8988T (cell line): ENCODE measurements around the gene ASPHD1.
"Not testable (repeated sequence)": the region's sequence is repeated elsewhere in the genome, so short reads cannot be mapped to it uniquely, and the experiment has no call there.

Experiments
- DNase-seq: peaks from one replicate; pipeline ENCODE4 v3.0.0; 2011

Gene ASPHD1

GRCh38 chr16:29908719-29909220 lies 8.5 kb downstream of the ASPHD1 start:
- no peak for DNase-seq

- DNase-seq: no peak
Measured at GRCh38 chr16:29909391-29909790, 9.1 kb downstream of the ASPHD1 start.

GRCh38 chr16:29909851-29910250 lies 9.6 kb downstream of the ASPHD1 start:
- DNase-seq: not testable (repeated sequence)

- DNase-seq: no peak
Measured at GRCh38 chr16:29910819-29911675, 10.8 kb downstream of the ASPHD1 start.

GRCh38 chr16:29911676-29912010 lies 11.4 kb downstream of the ASPHD1 start:
- DNase-seq: no peak

GRCh38 chr16:29912087-29912486 lies 11.8 kb downstream of the ASPHD1 start:
- DNase-seq: no peak

GRCh38 chr16:29913514-29913913 lies 13.2 kb downstream of the ASPHD1 start:
- DNase-seq: no peak

GRCh38 chr16:29915590-29916247 lies 15.4 kb downstream of the ASPHD1 start:
- no peak for DNase-seq

GRCh38 chr16:29916979-29917378 lies 16.7 kb downstream of the ASPHD1 start:
- DNase-seq: no peak

GRCh38 chr16:29920288-29921033 lies 20.2 kb downstream of the ASPHD1 start:
- DNase-seq: no peak

- no peak for DNase-seq
Measured at GRCh38 chr16:29921034-29921385, 20.7 kb downstream of the ASPHD1 start.

- DNase-seq: no peak
Measured at GRCh38 chr16:29922326-29922725, 22.0 kb downstream of the ASPHD1 start.

- no peak for DNase-seq
Measured at GRCh38 chr16:29922986-29923501, 22.8 kb downstream of the ASPHD1 start.

GRCh38 chr16:29925105-29925756 lies 24.9 kb downstream of the ASPHD1 start:
- no peak for DNase-seq

GRCh38 chr16:29925781-29926710 lies 25.8 kb downstream of the ASPHD1 start, which contains the start of gene KCTD13:
Gene KCTD13 (minus strand): TSS chr16:29926226. CDS start chr16:29926033, 193 bp downstream.
- DNase-seq: peak; percentile 88

- DNase-seq: no peak
Measured at GRCh38 chr16:29926711-29927052, 26.4 kb downstream of the ASPHD1 start.

GRCh38 chr16:29927070-29927905 lies 27.0 kb downstream of the ASPHD1 start:
- no peak for DNase-seq

GRCh38 chr16:29931750-29932149 lies 31.5 kb downstream of the ASPHD1 start:
- not testable (repeated sequence) for DNase-seq

GRCh38 chr16:29940656-29941055 lies 40.4 kb downstream of the ASPHD1 start:
- no peak for DNase-seq
